Ishikawa (cell line): ENCODE measurements around the gene RTKN2.

Experiments used
- CEBPB ChIP-seq: IDR thresholded peaks from 2 replicates; pipeline ENCODE4 v1.6.1; 2012
- CREB1 ChIP-seq: IDR thresholded peaks from 2 replicates; pipeline ENCODE4 v1.6.1; 2012; ENCODE audit warnings: low read depth
- EGR1 ChIP-seq: IDR thresholded peaks from 2 replicates; pipeline ENCODE4 v1.6.1; 2012
- EP300 ChIP-seq: IDR thresholded peaks from 2 replicates; pipeline ENCODE4 v1.6.1; 2012; ENCODE audit warnings: borderline replicate concordance
- RAD21 ChIP-seq: IDR thresholded peaks from 2 replicates; pipeline ENCODE4 v1.6.1; 2012; ENCODE audit warnings: low read depth
- TAF1 ChIP-seq: IDR thresholded peaks from 2 replicates; pipeline ENCODE4 v1.6.1; 2012; ENCODE audit warnings: low read depth, mild to moderate bottlenecking
- YY1 ChIP-seq: IDR thresholded peaks from 2 replicates; pipeline ENCODE4 v1.6.1; 2012; ENCODE audit warnings: low read depth
- TF ChIP-seq, protein P1 (sequence below): IDR thresholded peaks from 2 replicates; pipeline ENCODE4 v1.6.1; 2012; ENCODE audit warnings: low read depth, mild to moderate bottlenecking
- TF ChIP-seq, protein P2 (sequence below): IDR thresholded peaks from 2 replicates; pipeline ENCODE4 v1.6.1; 2012

DNA sequence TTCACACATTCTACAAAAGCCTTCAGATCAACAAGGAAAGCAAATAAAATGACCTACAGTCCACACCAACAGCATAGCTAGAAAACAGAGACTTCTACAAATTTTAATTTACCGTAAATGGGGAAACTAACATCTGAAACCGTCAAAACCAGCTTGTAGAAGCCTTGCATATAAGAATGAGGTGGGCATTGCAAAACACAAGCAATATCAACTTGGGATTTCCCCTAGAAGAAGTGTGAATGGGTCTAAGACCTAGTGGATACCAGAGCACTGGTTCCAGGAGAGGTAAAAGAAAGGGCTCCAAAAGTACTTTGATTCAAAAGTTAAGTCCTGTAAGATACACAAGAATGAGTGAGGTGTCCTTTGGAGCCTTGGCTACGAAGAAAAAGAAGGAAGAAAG is 18.7 kb downstream of the RTKN2 start:
- TF ChIP-seq EP300 = no peak
- TF ChIP-seq, protein P1, sequence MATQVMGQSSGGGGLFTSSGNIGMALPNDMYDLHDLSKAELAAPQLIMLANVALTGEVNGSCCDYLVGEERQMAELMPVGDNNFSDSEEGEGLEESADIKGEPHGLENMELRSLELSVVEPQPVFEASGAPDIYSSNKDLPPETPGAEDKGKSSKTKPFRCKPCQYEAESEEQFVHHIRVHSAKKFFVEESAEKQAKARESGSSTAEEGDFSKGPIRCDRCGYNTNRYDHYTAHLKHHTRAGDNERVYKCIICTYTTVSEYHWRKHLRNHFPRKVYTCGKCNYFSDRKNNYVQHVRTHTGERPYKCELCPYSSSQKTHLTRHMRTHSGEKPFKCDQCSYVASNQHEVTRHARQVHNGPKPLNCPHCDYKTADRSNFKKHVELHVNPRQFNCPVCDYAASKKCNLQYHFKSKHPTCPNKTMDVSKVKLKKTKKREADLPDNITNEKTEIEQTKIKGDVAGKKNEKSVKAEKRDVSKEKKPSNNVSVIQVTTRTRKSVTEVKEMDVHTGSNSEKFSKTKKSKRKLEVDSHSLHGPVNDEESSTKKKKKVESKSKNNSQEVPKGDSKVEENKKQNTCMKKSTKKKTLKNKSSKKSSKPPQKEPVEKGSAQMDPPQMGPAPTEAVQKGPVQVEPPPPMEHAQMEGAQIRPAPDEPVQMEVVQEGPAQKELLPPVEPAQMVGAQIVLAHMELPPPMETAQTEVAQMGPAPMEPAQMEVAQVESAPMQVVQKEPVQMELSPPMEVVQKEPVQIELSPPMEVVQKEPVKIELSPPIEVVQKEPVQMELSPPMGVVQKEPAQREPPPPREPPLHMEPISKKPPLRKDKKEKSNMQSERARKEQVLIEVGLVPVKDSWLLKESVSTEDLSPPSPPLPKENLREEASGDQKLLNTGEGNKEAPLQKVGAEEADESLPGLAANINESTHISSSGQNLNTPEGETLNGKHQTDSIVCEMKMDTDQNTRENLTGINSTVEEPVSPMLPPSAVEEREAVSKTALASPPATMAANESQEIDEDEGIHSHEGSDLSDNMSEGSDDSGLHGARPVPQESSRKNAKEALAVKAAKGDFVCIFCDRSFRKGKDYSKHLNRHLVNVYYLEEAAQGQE = no peak
- TF ChIP-seq CEBPB = no peak
- no peak for TF ChIP-seq TAF1
- no peak for TF ChIP-seq RAD21
- no peak for TF ChIP-seq YY1
- TF ChIP-seq, protein P2, sequence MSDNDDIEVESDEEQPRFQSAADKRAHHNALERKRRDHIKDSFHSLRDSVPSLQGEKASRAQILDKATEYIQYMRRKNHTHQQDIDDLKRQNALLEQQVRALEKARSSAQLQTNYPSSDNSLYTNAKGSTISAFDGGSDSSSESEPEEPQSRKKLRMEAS = no peak
- TF ChIP-seq CREB1 = no peak
- no peak for TF ChIP-seq EGR1
